ENCODE measurements around the gene C1QBP. TPM values are rescaled to one million over a fixed set of nuclear protein-coding genes. Genes with fewer than 3 reads are reported as not detected.

Gene C1QBP
- total RNA-seq, 1 donor from 2014 or later: 108 TPM

- no peak for DNase-seq (ENCODE audit: low spot score, unreplicated experiment)
- Mint-ChIP-seq H3K36me3 (ENCODE audit: insufficient read depth) (peaks cover 37% of the 10 kb centered on the region), H3K4me1 (ENCODE audit: low read depth) (peaks cover 14% of the 10 kb centered on the region), H3K9me3 (ENCODE audit: low read depth) (no peaks in the 10 kb centered on the region), H3K27ac (no peak overlapping the region), H3K4me3 (ENCODE audit: low read depth) (no peak overlapping the region), H3K27me3 (no peaks in the 10 kb centered on the region)
- TF ChIP-seq, protein P1, sequence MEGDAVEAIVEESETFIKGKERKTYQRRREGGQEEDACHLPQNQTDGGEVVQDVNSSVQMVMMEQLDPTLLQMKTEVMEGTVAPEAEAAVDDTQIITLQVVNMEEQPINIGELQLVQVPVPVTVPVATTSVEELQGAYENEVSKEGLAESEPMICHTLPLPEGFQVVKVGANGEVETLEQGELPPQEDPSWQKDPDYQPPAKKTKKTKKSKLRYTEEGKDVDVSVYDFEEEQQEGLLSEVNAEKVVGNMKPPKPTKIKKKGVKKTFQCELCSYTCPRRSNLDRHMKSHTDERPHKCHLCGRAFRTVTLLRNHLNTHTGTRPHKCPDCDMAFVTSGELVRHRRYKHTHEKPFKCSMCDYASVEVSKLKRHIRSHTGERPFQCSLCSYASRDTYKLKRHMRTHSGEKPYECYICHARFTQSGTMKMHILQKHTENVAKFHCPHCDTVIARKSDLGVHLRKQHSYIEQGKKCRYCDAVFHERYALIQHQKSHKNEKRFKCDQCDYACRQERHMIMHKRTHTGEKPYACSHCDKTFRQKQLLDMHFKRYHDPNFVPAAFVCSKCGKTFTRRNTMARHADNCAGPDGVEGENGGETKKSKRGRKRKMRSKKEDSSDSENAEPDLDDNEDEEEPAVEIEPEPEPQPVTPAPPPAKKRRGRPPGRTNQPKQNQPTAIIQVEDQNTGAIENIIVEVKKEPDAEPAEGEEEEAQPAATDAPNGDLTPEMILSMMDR (IDR thresholded peaks at IDR 0.05; ENCODE audit: unreplicated experiment): no peak
Measured at GRCh38 chr17:5424909-5425308, 14.0 kb downstream of the C1QBP start.

GRCh38 chr17:5422505-5422904 is 16.4 kb downstream of the C1QBP start:
- TF ChIP-seq, protein P1 (IDR thresholded peaks at IDR 0.05; ENCODE audit: unreplicated experiment): no peak
- no peaks in the 10 kb centered on the region for H3K27me3 Mint-ChIP-seq
- H3K9me3 Mint-ChIP-seq (ENCODE audit: low read depth): no peaks in the 10 kb centered on the region
- H3K4me3 Mint-ChIP-seq (ENCODE audit: low read depth): no peak overlapping the region
- DNase-seq (ENCODE audit: low spot score, unreplicated experiment): no peak
- H3K36me3 Mint-ChIP-seq (ENCODE audit: insufficient read depth): peaks cover 22% of the 10 kb centered on the region
- H3K4me1 Mint-ChIP-seq (ENCODE audit: low read depth): peaks cover 23% of the 10 kb centered on the region
- no peak overlapping the region for H3K27ac Mint-ChIP-seq

DNA sequence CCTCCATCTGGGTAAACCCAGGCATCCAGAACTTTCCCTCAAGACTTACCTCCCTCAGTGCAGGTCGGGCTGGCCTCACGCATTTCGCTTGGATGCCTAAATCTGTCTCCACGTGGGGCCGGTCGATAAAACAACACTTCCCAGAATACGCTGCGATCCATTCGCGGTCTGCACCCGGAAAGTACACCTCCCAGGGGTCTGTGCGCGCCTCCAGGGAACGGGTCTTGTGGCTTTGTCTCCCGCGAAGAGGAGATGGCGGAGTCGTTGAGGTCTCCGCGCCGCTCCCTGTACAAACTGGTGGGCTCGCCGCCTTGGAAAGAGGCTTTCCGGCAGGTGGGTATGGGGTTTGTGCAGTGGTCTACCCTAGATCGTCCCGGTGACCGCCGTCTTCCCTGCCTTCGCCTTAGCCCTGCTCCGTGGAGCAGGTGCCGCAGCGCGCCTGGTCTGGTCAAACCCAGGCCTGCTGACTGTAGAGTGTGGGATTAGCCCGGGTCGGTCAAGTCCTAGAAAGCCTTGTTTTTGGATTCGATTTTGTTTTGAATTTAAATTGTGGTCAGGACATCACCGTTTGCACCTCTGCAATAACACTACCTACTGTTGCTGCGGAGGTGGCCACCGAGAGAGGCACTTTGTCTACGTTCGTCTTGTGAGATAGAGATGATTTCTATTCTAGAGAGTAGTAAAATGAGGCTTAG is 18.8 kb downstream of the C1QBP start, which contains the start of gene RPAIN:
RPAIN (plus strand) TSS at position 224 of the 695 bp plus-strand sequence; CDS start at position 253, 29 bp downstream.
- Mint-ChIP-seq H3K4me1 (ENCODE audit: low read depth) (peaks cover 23% of the 10 kb centered on the region), H3K27ac (peak within 1 kb of the TSS; percentile 99), H3K36me3 (ENCODE audit: insufficient read depth) (peaks cover 13% of the 10 kb centered on the region), H3K9me3 (ENCODE audit: low read depth) (no peaks in the 10 kb centered on the region), H3K27me3 (no peaks in the 10 kb centered on the region), H3K4me3 (ENCODE audit: low read depth) (peak within 1 kb of the TSS; percentile 99)
- TF ChIP-seq, protein P1 (IDR thresholded peaks at IDR 0.05; ENCODE audit: unreplicated experiment): no peak
- DNase-seq (ENCODE audit: low spot score, unreplicated experiment): peak; percentile 74

GRCh38 chr17:5419356-5419958 is 19.5 kb downstream of the C1QBP start, which contains the start of gene NUP88:
Gene NUP88, minus strand, starts transcription at chr17:5419662. Its CDS starts 12 bp downstream, at chr17:5419650.
- no peaks in the 10 kb centered on the region for H3K9me3 Mint-ChIP-seq (ENCODE audit: low read depth)
- H3K27ac Mint-ChIP-seq: peak within 1 kb of the TSS; percentile 99
- peak within 1 kb of the TSS; percentile 99 for H3K4me3 Mint-ChIP-seq (ENCODE audit: low read depth)
- peaks cover 11% of the 10 kb centered on the region for H3K36me3 Mint-ChIP-seq (ENCODE audit: insufficient read depth)
- peaks cover 23% of the 10 kb centered on the region for H3K4me1 Mint-ChIP-seq (ENCODE audit: low read depth)
- no peaks in the 10 kb centered on the region for H3K27me3 Mint-ChIP-seq
- TF ChIP-seq, protein P1 (IDR thresholded peaks at IDR 0.05; ENCODE audit: unreplicated experiment): no peak
- DNase-seq (ENCODE audit: low spot score, unreplicated experiment): peak; percentile 96

DNA sequence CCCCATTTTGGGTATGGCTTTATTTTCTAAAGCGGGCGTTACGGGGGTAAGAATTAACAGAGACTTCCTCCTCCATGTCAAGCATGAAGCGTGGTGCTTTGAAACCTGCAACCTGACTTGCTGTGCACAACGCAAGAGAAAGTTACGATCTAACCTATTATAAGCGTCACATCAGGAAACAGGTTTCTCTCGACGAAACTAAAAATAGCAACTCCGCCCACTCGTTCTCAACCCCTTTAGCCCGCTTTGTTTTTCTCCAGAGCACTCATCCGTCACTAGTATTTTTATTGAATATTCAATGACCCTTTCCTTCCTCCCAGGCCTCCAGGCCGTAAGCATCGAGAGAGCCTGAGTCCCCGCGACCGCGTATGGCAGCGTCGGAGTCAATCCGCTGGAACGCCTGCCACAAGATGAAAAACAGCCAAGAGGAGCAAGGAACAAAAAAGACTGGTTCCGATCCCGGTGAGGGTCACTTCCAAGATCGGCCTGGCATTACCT is 20.0 kb downstream of the C1QBP start:
- Mint-ChIP-seq H3K36me3 (ENCODE audit: insufficient read depth) (peaks cover 11% of the 10 kb centered on the region), H3K27me3 (no peaks in the 10 kb centered on the region), H3K4me1 (ENCODE audit: low read depth) (peaks cover 23% of the 10 kb centered on the region), H3K27ac (peak overlapping the region; percentile 99), H3K4me3 (ENCODE audit: low read depth) (peak overlapping the region; percentile 99), H3K9me3 (ENCODE audit: low read depth) (no peaks in the 10 kb centered on the region)
- DNase-seq (ENCODE audit: low spot score, unreplicated experiment): no peak
- TF ChIP-seq, protein P1 (IDR thresholded peaks at IDR 0.05; ENCODE audit: unreplicated experiment): no peak
